CD14-positive monocyte (primary cell): ENCODE data around the gene FGF14. TPM values are rescaled to one million over a fixed set of nuclear protein-coding genes. Genes with fewer than 3 reads are reported as not detected.

Experiments used
- DNase-seq, 3 donors: peaks; one replicate each; pipeline ENCODE4 v3.0.0-alpha.2; 2011 to 2022
- H2AFZ ChIP-seq: 2 replicates; pipeline ENCODE4 v1.6.0; 2012; ENCODE audit warnings: mild to moderate bottlenecking, low read depth, low read length, inconsistent platforms; ENCODE audit not compliant: insufficient read depth, poor library complexity, severe bottlenecking
- H3K27ac ChIP-seq, 2 donors: 1 replicate in 1 of 2; 2 replicates in 1 of 2; pipeline ENCODE4 v1.5.1; 2012 to 2013; ENCODE audit warnings: low read length in 2 of 2, control low read depth in 1 of 2, inconsistent platforms in 1 of 2, low read depth in 1 of 2, mild to moderate bottlenecking in 1 of 2
- H3K27me3 ChIP-seq, 2 donors: one replicate each; pipeline versions ENCODE4 v1.6.0 to v1.6.1; 2011 to 2013; ENCODE audit warnings: low read length in 2 of 2; ENCODE audit not compliant: control insufficient read depth in 2 of 2, insufficient read depth in 2 of 2
- H3K36me3 ChIP-seq, 2 donors: replicated peaks in 1 of 2; 1 replicate in 1 of 2; 2 replicates in 1 of 2; pipeline versions ENCODE4 v1.5.1 to v1.6.1; 2012 to 2013; ENCODE audit warnings: low read length in 2 of 2, control low read depth in 1 of 2, inconsistent platforms in 1 of 2, mild to moderate bottlenecking in 1 of 2; ENCODE audit not compliant: insufficient read depth in 2 of 2, control insufficient read depth in 1 of 2
- H3K4me1 ChIP-seq, 2 donors: 1 replicate in 1 of 2; 2 replicates in 1 of 2; pipeline versions ENCODE4 v1.5.1 to v1.6.1; 2012 to 2013; ENCODE audit warnings: low read length in 2 of 2, control low read depth in 1 of 2, inconsistent platforms in 1 of 2, mild to moderate bottlenecking in 1 of 2, moderate library complexity in 1 of 2; ENCODE audit not compliant: insufficient read depth in 2 of 2, control insufficient read depth in 1 of 2
- H3K4me2 ChIP-seq: replicated peaks from 2 replicates; pipeline ENCODE3; 2012; ENCODE audit warnings: low read length, moderate library complexity, mild to moderate bottlenecking; ENCODE audit not compliant: poor library complexity, severe bottlenecking; ENCODE audit errors: extremely low read depth
- H3K4me3 ChIP-seq, 3 experiments: fragments of 200-600 bp in 1 of 3; sonication (generic) in 1 of 3; replicated peaks in 1 of 3; 1 replicate in 2 of 3; 2 replicates in 1 of 3; pipeline ENCODE4 v1.5.1; 2011 to 2013; ENCODE audit warnings: low read length in 3 of 3, mild to moderate bottlenecking in 3 of 3, control low read depth in 2 of 3, low read depth in 2 of 3, inconsistent platforms in 1 of 3, moderate library complexity in 1 of 3
- H3K79me2 ChIP-seq: 2 replicates; pipeline ENCODE4 v1.6.0; 2012; ENCODE audit warnings: mild to moderate bottlenecking, control low read depth, inconsistent platforms, low read length, moderate library complexity; ENCODE audit not compliant: insufficient read depth
- H3K9ac ChIP-seq: 2 replicates; pipeline ENCODE4 v1.6.0; 2017; ENCODE audit warnings: low read length, mild to moderate bottlenecking; ENCODE audit not compliant: insufficient read depth, poor library complexity, severe bottlenecking
- H3K9me3 ChIP-seq, 2 donors: replicated peaks in 1 of 2; 1 replicate in 1 of 2; 2 replicates in 1 of 2; pipeline versions ENCODE4 v1.5.1 to v1.6.1; 2012 to 2013; ENCODE audit warnings: low read length in 2 of 2, control low read depth in 1 of 2; ENCODE audit not compliant: control insufficient read depth in 1 of 2, insufficient read depth in 1 of 2
- H4K20me1 ChIP-seq: 2 replicates; pipeline ENCODE4 v1.6.0; 2012; ENCODE audit warnings: mild to moderate bottlenecking, low read length, control low read depth, moderate library complexity; ENCODE audit not compliant: insufficient read depth
- H3K27ac Mint-ChIP-seq, 7 donors: one replicate each; pipeline ENCODE4 v1.8.0; 2020; ENCODE audit warnings: mild to moderate bottlenecking in 7 of 7, mixed read lengths in 7 of 7, moderate library complexity in 6 of 7, inconsistent platforms in 2 of 7
- H3K27me3 Mint-ChIP-seq, 3 donors: one replicate each; pipeline ENCODE4 v1.8.0; 2021 to 2022; ENCODE audit warnings: low read depth in 3 of 3, mild to moderate bottlenecking in 3 of 3, mixed read lengths in 3 of 3, moderate library complexity in 3 of 3, inconsistent platforms in 1 of 3
- H3K36me3 Mint-ChIP-seq, 2 donors: one replicate each; pipeline ENCODE4 v1.8.0; 2020; ENCODE audit warnings: mixed read lengths in 2 of 2, inconsistent platforms in 1 of 2, mild to moderate bottlenecking in 1 of 2
- H3K4me1 Mint-ChIP-seq: one replicate; pipeline ENCODE4 v1.8.0; 2020; ENCODE audit warnings: mild to moderate bottlenecking, mixed read lengths
- H3K4me3 Mint-ChIP-seq, 2 donors: one replicate each; pipeline ENCODE4 v1.8.0; 2020; ENCODE audit warnings: mild to moderate bottlenecking in 2 of 2, mixed read lengths in 2 of 2, moderate library complexity in 1 of 2
- H3K9me3 Mint-ChIP-seq, 7 donors: one replicate each; pipeline ENCODE4 v1.8.0; 2020 to 2022; ENCODE audit warnings: mixed read lengths in 7 of 7, mild to moderate bottlenecking in 6 of 7, moderate library complexity in 6 of 7, inconsistent platforms in 2 of 7
- WGBS: methylation state at CpG from one replicate; pipeline ENCODE4 v1.1.5; 2013; ENCODE audit warnings: missing lambda C conversion rate; ENCODE audit not compliant: insufficient coverage; 5-methylcytosine and 5-hydroxymethylcytosine counted together
- intact Hi-C, 2 donors: fragments of 100-400 bp; cut with micrococcal nuclease; formaldehyde crosslinking; loops; one replicate each; pipeline versions ENCODE4 v1.15.0 to v1.15.1; 2023
- polyA plus RNA-seq, 3 donors: library from polyadenylated mRNA; depleted of rRNA in 1 of 3; unstranded in 2 of 3; stranded (reverse) in 1 of 3; fragments of 300-500 nt in 2 of 3; fragments of >200 nt in 1 of 3; fragmentation: Illumina TruSeq in 2 of 3; gene quantifications; 1 replicate in 2 of 3; 2 replicates in 1 of 3; pipeline ENCODE4 v1.2.3, GENCODE V29; 2012 to 2021
- TF ChIP-seq, protein P1 (sequence below): fragments of 200-600 bp; IDR thresholded peaks from one replicate; pipeline ENCODE4 v1.8.0; 2022; ENCODE audit warnings: antibody characterized with exemption, mild to moderate bottlenecking

FGF14 gene
- polyA plus RNA-seq, 3 donors, result not detected

DNA sequence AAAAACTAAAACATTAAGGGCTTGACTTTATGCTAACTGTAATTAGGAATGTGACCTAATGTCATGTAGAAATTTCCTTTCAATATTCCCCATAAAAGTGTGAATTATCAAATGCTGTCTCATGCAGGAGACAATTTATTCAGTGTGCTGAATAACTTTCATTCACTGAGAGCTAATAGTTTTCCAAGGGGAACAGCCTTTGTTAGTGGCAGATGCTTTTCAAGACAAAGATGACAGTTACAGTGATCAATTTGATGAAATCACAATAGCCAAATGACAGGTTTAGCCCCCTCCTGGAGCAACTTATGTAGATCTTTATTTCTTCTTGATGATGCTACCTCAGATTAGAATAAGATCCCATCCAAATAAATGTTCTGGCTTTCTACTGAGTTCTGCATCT, 673.8 kb downstream of the FGF14 start:
- Histone ChIP-seq H3K27ac (no peak overlapping the region), H4K20me1 (no peaks in the 10 kb centered on the region), H3K4me3 (no peak overlapping the region), H3K36me3 (no peaks in the 10 kb centered on the region), H3K9ac (no peak overlapping the region), H3K4me1 (no peaks in the 10 kb centered on the region), H3K4me2 (no peak overlapping the region), H2AFZ (no peak overlapping the region), H3K9me3 (no peaks in the 10 kb centered on the region), H3K79me2 (no peaks in the 10 kb centered on the region), H3K27me3 (no peaks in the 10 kb centered on the region)
- Mint-ChIP-seq H3K27ac (no peak overlapping the region), H3K36me3 (no peaks in the 10 kb centered on the region), H3K4me3 (no peak overlapping the region), H3K9me3 (peaks cover 0 to 2% (median 0%) of the 10 kb centered on the region in 7 donors), H3K27me3 (no peaks in the 10 kb centered on the region), H3K4me1 (peaks cover 2% of the 10 kb centered on the region)
- intact Hi-C loops, result no loop called here
- DNase-seq, result no peak
- TF ChIP-seq, protein P1, sequence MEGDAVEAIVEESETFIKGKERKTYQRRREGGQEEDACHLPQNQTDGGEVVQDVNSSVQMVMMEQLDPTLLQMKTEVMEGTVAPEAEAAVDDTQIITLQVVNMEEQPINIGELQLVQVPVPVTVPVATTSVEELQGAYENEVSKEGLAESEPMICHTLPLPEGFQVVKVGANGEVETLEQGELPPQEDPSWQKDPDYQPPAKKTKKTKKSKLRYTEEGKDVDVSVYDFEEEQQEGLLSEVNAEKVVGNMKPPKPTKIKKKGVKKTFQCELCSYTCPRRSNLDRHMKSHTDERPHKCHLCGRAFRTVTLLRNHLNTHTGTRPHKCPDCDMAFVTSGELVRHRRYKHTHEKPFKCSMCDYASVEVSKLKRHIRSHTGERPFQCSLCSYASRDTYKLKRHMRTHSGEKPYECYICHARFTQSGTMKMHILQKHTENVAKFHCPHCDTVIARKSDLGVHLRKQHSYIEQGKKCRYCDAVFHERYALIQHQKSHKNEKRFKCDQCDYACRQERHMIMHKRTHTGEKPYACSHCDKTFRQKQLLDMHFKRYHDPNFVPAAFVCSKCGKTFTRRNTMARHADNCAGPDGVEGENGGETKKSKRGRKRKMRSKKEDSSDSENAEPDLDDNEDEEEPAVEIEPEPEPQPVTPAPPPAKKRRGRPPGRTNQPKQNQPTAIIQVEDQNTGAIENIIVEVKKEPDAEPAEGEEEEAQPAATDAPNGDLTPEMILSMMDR, result no peak

DNA sequence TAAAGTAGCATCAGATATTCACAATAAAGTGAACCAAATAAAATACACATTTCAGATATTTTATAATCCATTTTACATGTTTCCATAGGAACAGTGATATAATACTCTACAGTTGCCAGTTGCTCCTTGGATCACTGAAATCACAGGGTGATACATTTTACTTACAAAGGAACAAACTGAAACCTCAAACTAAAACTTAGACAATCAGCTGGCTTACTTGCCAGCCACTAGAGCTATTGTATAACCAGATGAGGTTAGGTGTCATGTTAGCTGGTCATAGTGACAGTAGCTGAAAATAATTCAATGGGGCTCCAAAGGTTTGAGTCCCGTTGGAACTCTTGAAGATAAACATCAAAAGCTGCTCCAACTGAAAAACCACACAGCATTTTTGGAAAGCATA, 674.7 kb downstream of the FGF14 start:
- no CpG with 5 or more reads among the region's 1 CpG for WGBS
- H3K27ac Mint-ChIP-seq, result no peak overlapping the region
- no peaks in the 10 kb centered on the region for H3K9me3 ChIP-seq
- H3K4me3 Mint-ChIP-seq, result no peak overlapping the region
- H3K27me3 ChIP-seq, result no peaks in the 10 kb centered on the region
- H3K36me3 ChIP-seq, result no peaks in the 10 kb centered on the region
- H3K36me3 Mint-ChIP-seq, result no peaks in the 10 kb centered on the region
- H3K9ac ChIP-seq, result no peak overlapping the region
- no peak overlapping the region for H3K4me3 ChIP-seq
- no peak overlapping the region for H3K4me2 ChIP-seq
- H4K20me1 ChIP-seq, result no peaks in the 10 kb centered on the region
- peaks cover 0 to 2% (median 0%) of the 10 kb centered on the region in 7 donors for H3K9me3 Mint-ChIP-seq
- TF ChIP-seq, protein P1, result no peak
- intact Hi-C loops, result no loop called here
- H3K79me2 ChIP-seq, result no peaks in the 10 kb centered on the region
- H3K27ac ChIP-seq, result no peak overlapping the region
- no peaks in the 10 kb centered on the region for H3K4me1 ChIP-seq
- peaks cover 2% of the 10 kb centered on the region for H3K4me1 Mint-ChIP-seq
- no peaks in the 10 kb centered on the region for H3K27me3 Mint-ChIP-seq
- H2AFZ ChIP-seq, result no peak overlapping the region
- DNase-seq, result no peak
